ENCODE results near the gene ATP6V1B1.

ATP6V1B1 gene

GRCh38 chr2:70902067-70902442, 33.6 kb upstream of the ATP6V1B1 start:
- Histone ChIP-seq H3K27me3 (replicated peaks in 2 of 5; ENCODE audit: control insufficient read depth in 4 of 5, insufficient read depth in 5 of 5, low read length in 4 of 5) (peaks cover 32 to 100% (median 72%) of the 10 kb centered on the region in 5 experiments), H3K36me3 (ENCODE audit: control insufficient read depth in 4 of 4, insufficient read depth in 4 of 4, low read length in 3 of 4) (no peaks in the 10 kb centered on the region), H3K4me1 (ENCODE audit: control extremely low read depth in 1 of 4, control insufficient read depth in 4 of 4, insufficient read depth in 4 of 4, low read length in 3 of 4) (peaks cover 0 to 29% (median 18%) of the 10 kb centered on the region in 4 experiments), H3K4me3 (ENCODE audit: control insufficient read depth in 1 of 7, extremely low read depth in 1 of 7, insufficient read depth in 4 of 7, low read depth in 2 of 7, low read length in 6 of 7) (no peak overlapping the region), H3K9me3 (ENCODE audit: control extremely low read depth in 1 of 5, control insufficient read depth in 4 of 5, insufficient read depth in 2 of 5, low read depth in 1 of 5, low read length in 4 of 5) (peaks cover 0 to 2% (median 0%) of the 10 kb centered on the region in 5 experiments), H3K27ac (ENCODE audit: insufficient read depth in 1 of 2, low read depth in 1 of 2, low read length in 2 of 2, poor library complexity in 1 of 2, severe bottlenecking in 2 of 2) (no peak overlapping the region)
- ChIA-PET CTCF (interaction anchor here (0.6 kb wide), 1 partner anchor 33 kb away, joined by 3 read pairs; no protein-coding TSS in a partner anchor), POLR2A (no interaction called here)
- no peak for DNase-seq
- WGBS (ENCODE audit: insufficient coverage) = 53% methylated on average over 4 of the region's 5 CpGs

GRCh38 chr2:70902579-70902978, 33.1 kb upstream of the ATP6V1B1 start:
- peaks cover 0 to 34% (median 19%) of the 10 kb centered on the region in 4 experiments for H3K4me1 ChIP-seq (ENCODE audit: control extremely low read depth in 1 of 4, control insufficient read depth in 4 of 4, insufficient read depth in 4 of 4, low read length in 3 of 4)
- ChIA-PET CTCF (interaction anchor here (0.6 kb wide), 1 partner anchor 34 kb away, joined by 3 read pairs; no protein-coding TSS in a partner anchor), POLR2A (no interaction called here)
- peaks cover 0 to 2% (median 0%) of the 10 kb centered on the region in 5 experiments for H3K9me3 ChIP-seq (ENCODE audit: control extremely low read depth in 1 of 5, control insufficient read depth in 4 of 5, insufficient read depth in 2 of 5, low read depth in 1 of 5, low read length in 4 of 5)
- no peak overlapping the region for H3K27ac ChIP-seq (ENCODE audit: insufficient read depth in 1 of 2, low read depth in 1 of 2, low read length in 2 of 2, poor library complexity in 1 of 2, severe bottlenecking in 2 of 2)
- no peak for DNase-seq
- WGBS (ENCODE audit: insufficient coverage) = no CpG with 5 or more reads among the region's 2 CpGs
- H3K36me3 ChIP-seq (ENCODE audit: control insufficient read depth in 4 of 4, insufficient read depth in 4 of 4, low read length in 3 of 4) = no peaks in the 10 kb centered on the region
- peaks cover 32 to 100% (median 72%) of the 10 kb centered on the region in 5 experiments for H3K27me3 ChIP-seq (replicated peaks in 2 of 5; ENCODE audit: control insufficient read depth in 4 of 5, insufficient read depth in 5 of 5, low read length in 4 of 5)
- no peak overlapping the region for H3K4me3 ChIP-seq (ENCODE audit: control insufficient read depth in 1 of 7, extremely low read depth in 1 of 7, insufficient read depth in 4 of 7, low read depth in 2 of 7, low read length in 6 of 7)

GRCh38 chr2:70903171-70903570, 32.5 kb upstream of the ATP6V1B1 start:
- POLR2A ChIA-PET = no interaction called here
- H3K9me3 ChIP-seq (ENCODE audit: control extremely low read depth in 1 of 5, control insufficient read depth in 4 of 5, insufficient read depth in 2 of 5, low read depth in 1 of 5, low read length in 4 of 5) = peaks cover 0 to 2% (median 0%) of the 10 kb centered on the region in 5 experiments
- peaks cover 38 to 100% (median 73%) of the 10 kb centered on the region in 5 experiments for H3K27me3 ChIP-seq (replicated peaks in 2 of 5; ENCODE audit: control insufficient read depth in 4 of 5, insufficient read depth in 5 of 5, low read length in 4 of 5)
- CTCF ChIA-PET = no interaction called here
- H3K36me3 ChIP-seq (ENCODE audit: control insufficient read depth in 4 of 4, insufficient read depth in 4 of 4, low read length in 3 of 4) = no peaks in the 10 kb centered on the region
- H3K4me3 ChIP-seq (ENCODE audit: control insufficient read depth in 1 of 7, extremely low read depth in 1 of 7, insufficient read depth in 4 of 7, low read depth in 2 of 7, low read length in 6 of 7) = no peak overlapping the region
- peaks cover 0 to 37% (median 19%) of the 10 kb centered on the region in 4 experiments for H3K4me1 ChIP-seq (ENCODE audit: control extremely low read depth in 1 of 4, control insufficient read depth in 4 of 4, insufficient read depth in 4 of 4, low read length in 3 of 4)
- DNase-seq = no peak
- H3K27ac ChIP-seq (ENCODE audit: insufficient read depth in 1 of 2, low read depth in 1 of 2, low read length in 2 of 2, poor library complexity in 1 of 2, severe bottlenecking in 2 of 2) = no peak overlapping the region

- ChIA-PET CTCF (no interaction called here), POLR2A (no interaction called here)
- no peak for DNase-seq
- peaks cover 0 to 2% (median 0%) of the 10 kb centered on the region in 5 experiments for H3K9me3 ChIP-seq (ENCODE audit: control extremely low read depth in 1 of 5, control insufficient read depth in 4 of 5, insufficient read depth in 2 of 5, low read depth in 1 of 5, low read length in 4 of 5)
- H3K4me1 ChIP-seq (ENCODE audit: control extremely low read depth in 1 of 4, control insufficient read depth in 4 of 4, insufficient read depth in 4 of 4, low read length in 3 of 4) = peaks cover 0 to 37% (median 19%) of the 10 kb centered on the region in 4 experiments
- 29% methylated on average over 24 of the region's 25 CpGs for WGBS (ENCODE audit: insufficient coverage)
- H3K4me3 ChIP-seq (ENCODE audit: control insufficient read depth in 1 of 7, extremely low read depth in 1 of 7, insufficient read depth in 4 of 7, low read depth in 2 of 7, low read length in 6 of 7) = no peak overlapping the region
- no peaks in the 10 kb centered on the region for H3K36me3 ChIP-seq (ENCODE audit: control insufficient read depth in 4 of 4, insufficient read depth in 4 of 4, low read length in 3 of 4)
- no peak overlapping the region for H3K27ac ChIP-seq (ENCODE audit: insufficient read depth in 1 of 2, low read depth in 1 of 2, low read length in 2 of 2, poor library complexity in 1 of 2, severe bottlenecking in 2 of 2)
- H3K27me3 ChIP-seq (replicated peaks in 2 of 5; ENCODE audit: control insufficient read depth in 4 of 5, insufficient read depth in 5 of 5, low read length in 4 of 5) = peaks cover 40 to 100% (median 71%) of the 10 kb centered on the region in 5 experiments
Measured at GRCh38 chr2:70903641-70904340, 31.9 kb upstream of the ATP6V1B1 start.

- H3K27me3 ChIP-seq (replicated peaks in 2 of 5; ENCODE audit: control insufficient read depth in 4 of 5, insufficient read depth in 5 of 5, low read length in 4 of 5) = peaks cover 35 to 100% (median 64%) of the 10 kb centered on the region in 5 experiments
- POLR2A ChIA-PET = no interaction called here
- 8% methylated on average over 51 of the region's 56 CpGs for WGBS (ENCODE audit: insufficient coverage)
Measured at GRCh38 chr2:70904371-70905216, 31.1 kb upstream of the ATP6V1B1 start.

GRCh38 chr2:70905443-70906421, 30.0 kb upstream of the ATP6V1B1 start:
- CTCF ChIA-PET = interaction anchor here (0.5 kb wide), 1 partner anchor 411 kb away, joined by 3 read pairs; no protein-coding TSS in a partner anchor
- no peaks in the 10 kb centered on the region for H3K36me3 ChIP-seq (ENCODE audit: control insufficient read depth in 4 of 4, insufficient read depth in 4 of 4, low read length in 3 of 4)
- 16% methylated on average over 10 of the region's 18 CpGs for WGBS (ENCODE audit: insufficient coverage)
- H3K4me1 ChIP-seq (ENCODE audit: control extremely low read depth in 1 of 4, control insufficient read depth in 4 of 4, insufficient read depth in 4 of 4, low read length in 3 of 4) = peaks cover 0 to 23% (median 14%) of the 10 kb centered on the region in 4 experiments
- peaks cover 0 to 2% (median 0%) of the 10 kb centered on the region in 5 experiments for H3K9me3 ChIP-seq (ENCODE audit: control extremely low read depth in 1 of 5, control insufficient read depth in 4 of 5, insufficient read depth in 2 of 5, low read depth in 1 of 5, low read length in 4 of 5)
- H3K27me3 ChIP-seq (replicated peaks in 2 of 5; ENCODE audit: control insufficient read depth in 4 of 5, insufficient read depth in 5 of 5, low read length in 4 of 5) = peaks cover 38 to 98% (median 61%) of the 10 kb centered on the region in 5 experiments
- DNase-seq = peak in 1 of 3 donors; percentile 56
- no peak overlapping the region for H3K4me3 ChIP-seq (ENCODE audit: control insufficient read depth in 1 of 7, extremely low read depth in 1 of 7, insufficient read depth in 4 of 7, low read depth in 2 of 7, low read length in 6 of 7)
- H3K27ac ChIP-seq (ENCODE audit: insufficient read depth in 1 of 2, low read depth in 1 of 2, low read length in 2 of 2, poor library complexity in 1 of 2, severe bottlenecking in 2 of 2) = no peak overlapping the region
- POLR2A ChIA-PET = no interaction called here

More at GRCh38 chr2:70904371-70905216, 31.1 kb upstream of the ATP6V1B1 start:
- H3K4me3 ChIP-seq (ENCODE audit: control insufficient read depth in 1 of 7, extremely low read depth in 1 of 7, insufficient read depth in 4 of 7, low read depth in 2 of 7, low read length in 6 of 7) = no peak overlapping the region
- no peaks in the 10 kb centered on the region for H3K36me3 ChIP-seq (ENCODE audit: control insufficient read depth in 4 of 4, insufficient read depth in 4 of 4, low read length in 3 of 4)
- H3K27ac ChIP-seq (ENCODE audit: insufficient read depth in 1 of 2, low read depth in 1 of 2, low read length in 2 of 2, poor library complexity in 1 of 2, severe bottlenecking in 2 of 2) = no peak overlapping the region
- CTCF ChIA-PET = no interaction called here
- peaks cover 0 to 33% (median 18%) of the 10 kb centered on the region in 4 experiments for H3K4me1 ChIP-seq (ENCODE audit: control extremely low read depth in 1 of 4, control insufficient read depth in 4 of 4, insufficient read depth in 4 of 4, low read length in 3 of 4)
- peaks cover 0 to 2% (median 0%) of the 10 kb centered on the region in 5 experiments for H3K9me3 ChIP-seq (ENCODE audit: control extremely low read depth in 1 of 5, control insufficient read depth in 4 of 5, insufficient read depth in 2 of 5, low read depth in 1 of 5, low read length in 4 of 5)
- DNase-seq = no peak
